HG03342 (cell line): ENCODE results near the gene TRAPPC6A.

Source experiments
- ATAC-seq: cut with Tn5 transposase; IDR thresholded peaks from one replicate; pipeline ENCODE4 v1.9.1; 2021; ENCODE audit warnings: mild to moderate bottlenecking, moderate library complexity; ENCODE audit not compliant: unreplicated experiment

TRAPPC6A gene

DNA sequence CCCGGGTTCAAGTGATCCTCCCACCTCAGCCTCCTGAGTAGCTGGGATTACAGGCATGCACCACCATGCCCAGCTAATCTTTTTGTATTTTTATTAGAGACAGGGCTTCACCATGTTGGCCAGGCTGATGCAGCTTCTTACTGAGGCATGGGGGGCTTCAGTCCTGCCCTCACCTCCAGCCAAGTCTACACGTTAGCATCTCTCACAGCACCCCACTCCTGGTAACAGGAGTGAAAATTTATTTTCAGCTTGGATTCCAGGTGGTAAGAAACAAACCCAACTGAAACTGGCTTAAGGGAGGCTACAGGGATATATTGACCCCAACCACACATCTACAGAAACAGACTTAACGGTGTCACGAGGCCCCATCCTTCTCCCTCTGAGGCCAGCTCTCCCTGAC, 27.9 kb downstream of the TRAPPC6A start:
- no peak for ATAC-seq

DNA sequence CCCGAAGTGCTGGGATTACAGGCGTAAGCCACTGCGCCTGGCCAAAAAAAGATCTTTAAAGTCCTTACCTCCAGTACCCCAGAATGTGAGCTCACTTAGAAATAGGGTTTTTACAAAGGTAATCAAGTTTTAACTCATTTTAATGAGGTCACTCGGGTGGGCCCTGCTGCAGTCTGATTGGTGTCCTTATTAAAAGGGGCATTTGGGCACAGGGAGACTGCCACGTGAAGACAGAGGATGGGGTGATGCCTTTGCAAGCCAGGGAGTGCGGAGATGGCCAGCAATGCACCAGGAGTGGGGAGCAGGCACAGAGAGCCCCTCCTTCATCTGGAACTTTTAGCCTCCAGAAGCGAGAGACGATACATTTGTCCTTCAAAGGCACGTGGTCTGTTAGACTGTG, 28.9 kb downstream of the TRAPPC6A start:
- no peak for ATAC-seq

DNA sequence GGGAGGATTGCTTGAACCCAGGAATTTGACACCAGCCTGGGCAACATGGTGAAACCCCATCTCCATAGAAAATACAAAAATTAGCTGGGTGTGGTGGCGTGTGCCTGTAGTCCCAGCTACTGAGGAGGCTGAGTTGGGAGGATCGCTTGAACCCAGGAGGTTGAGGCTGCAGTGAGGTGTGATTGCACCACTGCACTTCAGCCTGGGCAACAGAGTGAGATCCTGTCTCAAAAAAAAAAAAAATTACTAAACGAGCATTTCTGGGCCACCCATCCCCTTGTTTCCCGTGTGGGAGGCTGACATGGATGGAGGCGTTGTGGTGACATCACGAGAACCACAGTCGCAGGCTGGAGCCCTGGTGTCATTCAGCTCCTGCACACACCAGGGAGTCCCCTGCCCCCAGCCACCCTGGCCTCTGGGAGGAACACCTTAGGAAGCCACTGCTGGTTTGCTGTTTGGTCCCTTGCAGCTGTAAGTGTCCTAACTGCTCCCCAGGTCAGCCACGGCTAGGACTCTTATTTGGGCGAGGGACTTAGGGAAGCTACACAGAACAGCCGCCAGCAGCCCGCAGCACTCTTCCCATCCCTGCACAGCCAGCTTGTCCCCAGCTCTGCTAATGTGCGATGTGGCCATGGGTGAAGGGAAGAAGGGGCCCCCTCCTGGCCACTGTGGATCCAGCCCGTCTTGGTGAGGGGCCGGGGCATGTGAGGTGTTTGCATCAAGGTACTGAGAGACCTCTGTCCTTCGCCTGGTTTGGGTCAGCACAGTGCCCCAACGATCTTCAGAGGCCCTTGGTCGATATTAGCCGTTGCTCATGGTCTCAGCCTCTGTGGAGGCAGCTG, 30.0 kb downstream of the TRAPPC6A start:
- ATAC-seq = no peak

DNA sequence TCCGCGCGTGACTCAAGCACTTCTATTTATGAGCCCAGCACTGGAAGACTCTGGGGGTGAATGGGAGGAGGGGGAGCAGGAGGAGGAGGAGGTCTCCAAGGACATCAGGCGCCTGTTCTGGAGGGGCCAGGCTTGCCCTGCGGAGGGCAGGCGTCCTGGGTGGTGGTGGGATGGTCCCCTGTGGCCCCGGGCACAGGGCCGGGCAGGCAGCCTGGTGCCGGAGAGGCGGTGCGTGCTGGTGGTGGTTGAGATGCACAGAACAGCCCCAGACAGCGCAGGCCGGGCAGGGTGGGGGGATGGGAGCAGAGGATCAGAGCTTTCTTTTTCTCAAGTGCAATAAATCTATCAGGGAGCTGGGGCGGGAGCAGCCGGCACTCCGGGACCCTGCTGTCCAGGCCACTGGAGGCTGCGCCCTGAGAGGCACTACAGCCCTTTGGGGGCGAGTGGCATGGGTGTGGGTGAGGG, 31.3 kb downstream of the TRAPPC6A start:
- no peak for ATAC-seq

DNA sequence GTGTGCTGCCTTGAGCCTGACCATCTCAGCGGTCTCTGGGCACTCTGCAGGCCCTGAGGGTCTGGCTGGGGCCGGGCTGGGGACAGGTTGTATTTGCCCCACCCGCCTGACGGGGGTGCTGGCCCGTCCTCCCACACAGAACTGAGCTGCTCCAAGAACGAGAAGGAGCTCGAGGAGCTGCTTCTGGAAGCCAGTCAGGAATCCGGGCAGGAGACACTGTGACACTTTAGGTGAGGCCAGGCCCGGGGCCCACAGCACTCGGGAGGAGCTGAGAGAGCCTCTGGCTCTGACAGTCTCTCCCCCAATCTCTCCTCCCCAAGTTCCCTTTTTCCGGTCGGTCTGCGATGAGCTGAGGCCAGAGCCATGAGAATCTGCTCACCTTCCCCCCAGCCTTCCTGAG, 31.8 kb downstream of the TRAPPC6A start:
- ATAC-seq = no peak

DNA sequence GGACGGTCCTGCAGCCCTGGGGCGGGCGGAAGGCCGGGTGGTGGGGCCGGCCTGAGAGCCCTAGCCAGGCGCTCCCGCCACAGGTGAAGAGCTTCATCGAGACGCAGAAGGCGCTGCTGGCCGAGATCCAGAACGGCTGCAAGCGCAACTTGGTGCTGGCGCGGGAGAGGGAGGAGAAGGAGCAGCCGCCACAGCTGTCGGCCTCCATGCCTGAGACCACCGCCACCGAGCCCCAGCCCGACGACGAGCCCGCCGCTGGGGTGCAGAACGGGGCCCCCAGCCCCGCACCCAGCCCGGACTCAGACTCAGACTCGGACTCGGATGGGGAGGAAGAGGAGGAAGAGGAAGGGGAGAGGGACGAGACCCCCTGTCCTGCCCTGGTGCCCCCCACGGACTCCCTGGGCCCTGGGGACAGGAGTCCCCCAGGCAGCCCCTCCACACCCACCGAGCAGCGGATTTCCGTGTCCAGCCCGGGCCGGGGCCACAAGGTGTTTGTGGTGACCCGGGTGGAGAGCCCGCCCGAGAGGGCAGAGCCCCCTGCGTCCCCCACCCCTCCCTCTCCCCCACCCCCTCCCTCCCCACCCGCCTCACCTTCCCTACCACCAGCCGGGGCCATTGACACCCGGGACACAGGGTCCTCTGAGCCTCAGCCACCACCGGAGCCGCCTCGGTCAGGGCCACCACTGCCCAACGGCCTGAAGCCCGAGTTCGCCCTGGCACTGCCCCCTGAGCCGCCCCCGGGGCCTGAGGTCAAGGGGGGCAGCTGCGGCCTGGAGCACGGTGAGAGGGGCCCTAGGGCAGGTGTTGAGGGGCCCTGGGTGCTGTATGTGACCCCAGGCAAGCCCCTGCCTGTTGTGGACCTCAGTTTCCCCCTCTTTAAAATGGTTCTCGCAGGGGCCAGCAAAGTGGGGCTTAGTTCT, 32.5 kb downstream of the TRAPPC6A start:
- no peak for ATAC-seq

DNA sequence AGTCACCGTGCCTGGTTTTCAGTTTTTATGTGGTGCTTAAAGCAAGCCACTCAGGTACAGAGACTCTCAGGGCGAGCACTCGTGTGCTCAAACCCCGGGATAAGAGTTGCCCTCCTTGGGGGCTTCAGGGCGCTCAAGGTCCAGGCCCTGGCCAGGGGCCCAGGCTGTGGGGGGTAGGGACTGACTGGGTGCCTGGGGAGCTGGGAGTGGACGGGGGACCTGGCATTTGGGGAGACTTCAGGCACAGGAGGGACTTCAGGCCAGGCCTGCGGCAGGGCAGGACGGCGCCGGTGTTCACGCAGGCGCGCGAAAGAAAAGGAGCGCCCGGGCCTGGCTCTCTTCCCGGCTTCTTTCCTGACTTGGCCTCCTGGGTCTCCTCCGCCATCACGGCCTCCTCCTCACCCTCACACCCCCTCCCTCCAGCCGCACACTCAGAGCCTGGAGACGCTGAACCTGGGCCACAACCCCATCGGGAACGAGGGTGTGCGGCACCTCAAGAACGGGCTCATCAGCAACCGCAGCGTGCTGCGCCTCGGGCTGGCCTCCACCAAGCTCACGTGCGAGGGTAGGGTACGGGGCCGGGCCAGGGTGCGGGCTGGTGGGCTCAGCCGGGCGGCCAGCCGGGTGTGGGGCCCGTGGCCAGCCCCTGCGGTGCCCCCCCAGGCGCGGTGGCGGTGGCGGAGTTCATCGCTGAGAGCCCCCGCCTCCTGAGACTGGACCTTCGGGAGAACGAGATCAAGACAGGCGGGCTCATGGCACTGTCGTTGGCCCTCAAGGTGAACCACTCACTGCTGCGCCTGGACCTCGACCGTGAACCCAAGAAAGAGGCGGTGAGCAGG, 33.4 kb downstream of the TRAPPC6A start:
- ATAC-seq = no peak

DNA sequence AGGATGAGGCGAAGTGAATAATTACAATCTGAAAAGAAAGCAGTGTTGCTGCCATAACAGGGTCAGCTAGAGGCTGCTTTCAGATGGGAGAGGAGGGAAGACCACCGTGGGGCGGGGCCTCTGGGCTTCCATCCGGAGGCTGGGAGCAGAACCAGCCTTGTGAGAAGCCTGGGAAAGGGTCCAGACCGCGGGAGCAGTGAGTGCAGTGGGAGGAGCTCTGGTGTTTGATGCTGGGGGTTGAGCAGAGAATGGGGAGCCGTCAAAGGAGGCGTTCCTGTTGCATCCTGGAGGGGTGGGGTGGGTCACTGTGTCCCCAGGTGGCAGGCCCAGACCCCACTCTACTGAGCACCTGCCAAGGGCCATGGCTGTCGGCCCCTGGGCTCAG, 35.3 kb downstream of the TRAPPC6A start:
- no peak for ATAC-seq

DNA sequence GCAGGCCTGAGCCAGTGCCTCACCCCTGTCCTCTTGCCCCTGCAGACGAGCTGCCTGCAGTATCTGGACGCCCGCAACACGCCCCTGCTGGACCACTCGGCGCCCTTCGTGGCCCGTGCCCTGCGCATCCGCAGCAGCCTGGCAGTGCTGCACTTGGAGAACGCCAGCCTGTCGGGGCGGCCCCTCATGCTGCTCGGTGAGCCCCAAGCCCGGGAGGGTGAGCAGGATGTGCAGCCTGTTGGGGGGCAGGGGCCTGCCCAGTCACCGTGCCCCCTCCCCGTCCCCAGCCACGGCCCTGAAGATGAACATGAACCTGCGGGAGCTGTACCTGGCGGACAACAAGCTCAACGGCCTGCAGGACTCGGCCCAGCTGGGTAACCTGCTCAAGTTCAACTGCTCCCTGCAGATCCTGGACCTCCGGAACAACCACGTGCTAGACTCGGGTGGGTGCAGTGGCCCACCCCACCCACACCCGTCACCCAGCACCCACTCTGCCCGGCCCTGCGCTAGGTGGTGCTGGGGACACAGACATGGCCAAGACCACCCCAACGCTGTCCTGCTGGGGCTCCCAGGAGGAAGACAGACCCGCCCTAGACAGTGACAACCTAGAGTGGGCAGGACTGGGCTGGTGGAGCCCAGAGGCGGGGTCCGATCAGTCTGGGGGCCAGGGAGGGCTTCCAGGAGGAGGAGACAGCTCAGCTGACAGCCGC, 35.9 kb downstream of the TRAPPC6A start:
- no peak for ATAC-seq

DNA sequence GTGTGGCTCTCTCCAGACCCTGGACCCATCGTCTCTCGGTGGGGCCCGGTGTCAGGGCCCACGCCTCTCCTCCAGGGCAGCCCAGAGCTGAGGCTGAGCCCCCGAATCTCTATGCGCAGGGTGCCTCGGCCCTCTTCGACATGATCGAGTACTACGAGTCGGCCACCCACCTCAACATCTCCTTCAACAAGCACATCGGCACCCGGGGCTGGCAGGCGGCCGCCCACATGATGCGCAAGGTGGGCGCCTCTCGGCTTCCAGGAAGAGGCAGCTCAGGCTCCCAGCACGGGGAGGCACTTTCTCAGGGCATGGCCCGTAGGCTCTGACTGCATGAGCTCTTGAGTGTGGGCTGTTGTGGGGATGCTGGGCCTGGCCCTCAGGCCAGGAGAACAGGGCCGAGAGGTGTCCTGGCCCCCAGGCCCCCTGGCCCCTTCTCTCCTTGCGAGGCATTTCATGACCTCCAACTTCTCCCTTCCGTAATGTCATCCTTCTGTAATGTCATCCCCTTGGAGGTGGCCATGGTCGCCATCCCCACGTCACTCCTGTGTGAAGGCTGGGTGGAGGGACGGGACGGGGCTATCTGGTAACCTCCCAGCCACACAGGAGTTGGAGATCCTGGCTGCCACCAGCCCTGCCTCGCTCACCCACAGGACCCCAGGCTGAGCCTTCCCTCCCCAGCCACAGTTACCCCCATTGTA, 36.7 kb downstream of the TRAPPC6A start:
- ATAC-seq = no peak

DNA sequence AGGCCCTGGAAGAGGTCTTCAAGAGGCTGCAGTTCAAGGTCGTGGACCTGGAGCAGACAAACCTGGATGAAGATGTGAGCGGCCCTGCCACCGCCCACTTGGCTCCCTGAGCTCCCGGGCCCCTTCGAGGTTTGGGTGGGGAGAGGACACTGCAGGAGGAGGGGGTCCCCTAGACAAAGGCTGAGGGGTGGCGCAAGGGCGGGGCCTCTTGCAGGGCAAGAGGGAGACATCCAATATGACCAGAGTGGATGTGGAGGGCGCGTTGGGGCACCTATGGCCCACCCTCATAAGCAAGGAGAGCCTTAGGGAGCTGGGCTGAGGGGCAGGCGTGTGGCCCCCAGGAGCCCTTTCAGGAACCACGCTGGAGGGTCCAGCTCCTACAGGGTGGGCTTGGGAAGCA, 37.5 kb downstream of the TRAPPC6A start:
- ATAC-seq = no peak

DNA sequence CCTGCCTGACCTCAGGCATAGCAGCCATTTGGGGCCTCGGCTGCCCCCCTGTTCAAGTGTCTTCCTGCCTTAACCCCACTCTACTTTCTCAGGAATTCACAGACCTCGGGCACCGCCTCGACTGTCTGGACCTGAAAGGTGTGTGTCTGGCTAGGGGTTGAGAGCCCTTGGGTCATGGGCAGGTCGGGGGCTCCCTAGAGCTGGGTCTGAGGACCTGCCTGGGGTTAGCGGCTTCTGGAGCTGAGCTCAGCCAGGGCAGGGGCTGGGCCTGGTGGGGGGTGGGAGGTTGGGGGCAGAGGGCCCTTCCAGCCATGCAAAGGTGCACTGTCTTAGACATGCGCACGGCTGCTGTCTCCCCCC, 37.9 kb downstream of the TRAPPC6A start:
- no peak for ATAC-seq

DNA sequence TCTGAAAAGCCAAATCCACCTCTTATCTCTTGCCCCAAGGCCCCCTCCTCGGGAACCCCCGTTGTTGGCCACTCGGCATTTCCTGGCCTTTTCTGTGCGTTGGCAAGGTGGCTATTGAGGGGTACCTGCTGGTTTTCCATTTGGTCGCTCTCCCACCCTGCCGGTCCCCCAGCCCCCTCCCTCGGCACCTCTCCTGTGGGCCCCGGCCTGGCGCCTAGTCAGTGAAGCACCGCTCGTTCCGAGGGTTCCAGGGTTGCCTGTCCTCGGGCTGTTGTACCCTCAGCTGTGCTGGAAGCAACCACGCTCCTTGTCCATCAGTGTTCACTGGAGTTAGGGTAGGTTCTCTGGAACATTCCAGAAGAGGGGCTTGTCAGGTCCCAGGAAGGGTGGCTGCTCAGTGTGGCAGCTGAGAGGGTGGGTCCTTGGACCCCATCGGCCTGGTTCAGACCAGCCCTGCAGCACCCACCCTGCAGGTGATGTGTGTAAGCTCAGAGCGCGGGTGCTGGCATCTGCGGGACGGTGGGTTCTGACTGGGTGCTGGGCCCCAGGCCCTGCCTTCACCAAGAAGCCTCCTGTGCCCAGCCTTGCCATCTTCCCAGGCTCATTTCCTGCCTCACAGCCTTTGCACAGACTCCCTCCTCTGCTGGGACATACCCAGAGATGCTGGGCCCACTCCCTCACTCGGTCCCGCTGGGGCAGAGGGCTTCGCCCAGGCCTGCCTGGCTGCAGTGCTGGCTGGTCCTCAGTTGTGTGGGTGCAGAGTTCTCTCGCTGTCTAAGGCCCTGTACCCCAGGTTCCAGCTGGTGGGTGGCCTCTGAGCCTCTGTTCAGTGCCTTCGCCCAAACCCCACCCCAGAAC, 38.5 kb downstream of the TRAPPC6A start:
- no peak for ATAC-seq

DNA sequence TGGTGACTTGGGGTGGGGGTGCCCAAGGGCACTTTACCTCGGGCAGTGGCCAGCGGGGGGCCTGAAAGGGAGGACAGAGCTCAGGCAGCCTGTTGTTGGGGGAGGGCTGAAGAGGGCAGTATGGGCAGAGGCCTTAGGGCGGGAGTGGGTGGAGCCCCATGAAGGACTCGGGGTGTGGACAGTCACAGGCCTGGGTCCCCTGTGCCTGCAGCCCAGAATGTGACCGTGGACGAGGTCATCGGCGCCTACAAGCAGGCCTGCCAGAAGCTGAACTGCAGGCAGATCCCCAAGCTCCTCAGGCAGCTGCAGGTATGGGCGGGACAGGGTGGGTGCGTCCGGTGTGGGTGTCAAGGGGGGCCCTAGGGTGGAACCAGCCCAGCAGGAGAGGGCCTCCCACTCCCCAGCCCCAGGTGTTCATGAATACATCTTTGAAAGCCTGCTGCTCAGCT, 39.7 kb downstream of the TRAPPC6A start:
- no peak for ATAC-seq

DNA sequence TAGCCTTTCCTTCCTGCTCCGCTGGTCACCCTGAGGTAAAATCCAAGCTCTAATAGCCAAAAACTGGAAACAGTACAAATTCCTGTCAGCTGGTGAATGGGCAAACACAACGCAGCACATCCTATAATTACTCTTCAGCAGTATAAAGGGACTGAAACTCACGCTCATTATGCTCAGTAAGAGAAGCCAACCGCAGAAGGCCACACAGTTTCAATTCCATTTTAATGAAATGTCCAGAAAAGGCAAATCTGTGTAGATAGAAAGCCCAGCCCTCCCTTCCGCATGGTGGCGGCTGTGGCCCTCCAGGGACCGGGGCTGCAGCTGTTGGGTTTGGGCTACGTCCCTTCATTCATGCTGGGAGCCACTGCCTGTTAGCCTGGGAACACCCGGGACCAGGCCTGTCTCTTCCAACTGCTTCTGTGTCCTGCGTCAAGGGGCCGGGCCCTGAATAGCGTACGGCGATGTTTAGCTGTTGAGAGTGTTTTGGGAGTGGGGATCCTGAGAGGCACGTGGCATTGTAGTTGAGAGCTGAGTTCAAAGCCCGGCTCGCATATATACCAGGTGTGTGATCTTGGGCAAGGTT, 40.8 kb downstream of the TRAPPC6A start:
- peak; percentile 69 for ATAC-seq

DNA sequence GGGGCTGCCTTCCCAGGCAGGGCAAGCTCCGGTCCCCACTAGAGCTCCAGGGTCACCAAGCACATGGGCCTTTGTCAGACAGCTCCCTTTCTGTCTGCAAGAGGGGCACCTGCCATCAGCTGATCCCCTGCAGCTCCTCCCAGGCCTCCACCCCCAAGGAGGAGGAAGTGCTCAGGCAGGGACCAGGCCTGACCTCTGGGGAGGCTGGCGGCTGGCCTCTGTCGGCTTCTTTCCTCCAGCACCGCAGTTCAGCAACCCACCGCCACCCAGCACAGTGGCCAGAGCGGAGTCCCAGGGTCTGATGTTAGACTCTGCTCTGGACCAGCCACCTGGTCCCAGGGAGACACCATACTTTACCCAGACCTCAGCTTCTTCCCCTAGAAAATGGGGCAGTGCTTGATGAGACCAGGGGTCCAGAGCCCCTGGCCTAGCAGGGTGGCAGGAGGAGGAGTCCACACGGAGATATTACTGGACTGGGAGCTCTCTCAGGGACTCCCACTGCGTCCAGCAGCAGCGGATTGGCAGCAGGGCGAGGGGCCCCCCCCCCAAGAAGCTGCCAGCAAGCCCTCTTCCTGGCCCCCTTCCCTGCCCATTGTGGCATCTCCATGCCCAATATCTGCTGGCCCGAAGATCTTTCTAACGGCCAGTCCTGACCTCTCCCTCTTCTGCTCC, 41.4 kb downstream of the TRAPPC6A start:
- no peak for ATAC-seq

DNA sequence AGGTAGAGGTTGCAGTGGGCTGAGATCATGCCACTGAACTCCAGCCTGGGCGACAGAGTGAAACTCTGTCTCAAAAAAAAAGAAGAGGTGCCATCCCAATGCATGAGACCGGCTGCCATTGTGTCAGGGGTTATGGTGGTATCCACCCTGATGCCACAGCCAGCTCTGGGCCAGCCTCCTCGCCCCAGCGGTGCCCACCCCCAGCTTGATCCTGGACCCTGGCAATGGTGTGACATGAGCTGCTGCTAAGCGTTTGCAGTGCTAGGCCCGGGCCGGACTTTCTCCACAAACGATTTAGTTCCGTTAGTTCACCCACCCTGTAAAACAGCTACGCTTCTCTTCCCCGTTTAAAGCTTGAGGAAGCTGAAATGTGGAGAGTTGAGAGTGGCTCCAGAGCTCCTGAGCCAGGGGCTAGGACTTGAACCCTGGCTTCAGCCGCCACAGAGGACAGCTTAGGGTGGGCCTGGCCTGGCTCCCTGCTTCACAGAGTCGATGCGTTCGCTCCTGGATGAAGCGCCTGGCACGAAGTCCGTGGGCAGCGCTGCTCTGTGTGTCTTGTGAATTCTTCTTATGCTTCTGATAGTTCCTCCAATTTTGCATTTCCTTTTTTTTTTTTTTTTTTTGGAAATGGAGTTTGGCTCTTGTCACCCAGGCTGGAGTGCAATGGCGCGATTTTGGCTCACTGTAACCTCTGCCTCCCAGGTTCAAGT, 42.7 kb downstream of the TRAPPC6A start:
- ATAC-seq = no peak
